ENCODE results near the gene FBXO28. TPM values are rescaled to one million over a fixed set of nuclear protein-coding genes. Genes with fewer than 3 reads are reported as not detected.

Gene FBXO28
- total and polyA plus RNA-seq, 8 donors, result 4.9 to 14.9 (median 11.0) TPM

GRCh38 chr1:224169718-224170270, 55.9 kb downstream of the FBXO28 start:
- Histone ChIP-seq H3K9me3 (no peaks in the 10 kb centered on the region), H3K27me3 (no peaks in the 10 kb centered on the region), H3K27ac (peak overlapping the region in 2 of 4 donors; percentile 39 to 44), H3K36me3 (no peaks in the 10 kb centered on the region), H3K4me3 (no peak overlapping the region), H3K4me1 (peaks cover 0 to 3% (median 0%) of the 10 kb centered on the region in 3 donors)
- FAIRE-seq, result no peak
- 89 to 90% methylated on average over 4 of the region's 4 CpGs for WGBS, 2 donors
- ATAC-seq, result peak in 2 of 4 donors; percentile 6 to 18
- intact Hi-C loops (cut with DNase I), result no loop called here
- no peak for DNase-seq
- TF ChIP-seq CTCF (IDR thresholded peaks at IDR 0.05), result no peak

GRCh38 chr1:224170343-224170742, 56.4 kb downstream of the FBXO28 start:
- DNase-seq (no peak), FAIRE-seq (no peak), ATAC-seq (no peak)
- Histone ChIP-seq H3K27me3 (no peaks in the 10 kb centered on the region), H3K36me3 (no peaks in the 10 kb centered on the region), H3K4me3 (no peak overlapping the region), H3K4me1 (peaks cover 0 to 3% (median 0%) of the 10 kb centered on the region in 3 donors), H3K9me3 (no peaks in the 10 kb centered on the region), H3K27ac (no peak overlapping the region)
- TF ChIP-seq CTCF (IDR thresholded peaks at IDR 0.05), result no peak
- 74 to 83% methylated on average over 4 of the region's 4 CpGs for WGBS, 2 donors
- intact Hi-C loops (cut with DNase I), result no loop called here

- H3K36me3 ChIP-seq, result no peaks in the 10 kb centered on the region
- no peak overlapping the region for H3K4me3 ChIP-seq
- ATAC-seq, result peak; percentile 40 to 63 (median 58)
- DNase-seq, result no peak
- intact Hi-C loops (cut with DNase I), result no loop called here
- no peaks in the 10 kb centered on the region for H3K27me3 ChIP-seq
- H3K27ac ChIP-seq, result no peak overlapping the region
- TF ChIP-seq CTCF (IDR thresholded peaks at IDR 0.05), result no peak
- FAIRE-seq, result no peak
- WGBS, 2 donors, result 70 to 78% methylated on average over 9 of the region's 9 CpGs
- peaks cover 0 to 3% (median 0%) of the 10 kb centered on the region in 3 donors for H3K4me1 ChIP-seq
- no peaks in the 10 kb centered on the region for H3K9me3 ChIP-seq
Measured at GRCh38 chr1:224170748-224171478, 57.0 kb downstream of the FBXO28 start.

- Histone ChIP-seq H3K4me1 (peaks cover 0 to 3% (median 0%) of the 10 kb centered on the region in 3 donors), H3K27ac (no peak overlapping the region), H3K36me3 (no peaks in the 10 kb centered on the region), H3K4me3 (no peak overlapping the region), H3K27me3 (no peaks in the 10 kb centered on the region), H3K9me3 (no peaks in the 10 kb centered on the region)
- DNase-seq (no peak), FAIRE-seq (no peak), ATAC-seq (no peak)
- intact Hi-C loops (cut with DNase I), result no loop called here
- no peak for TF ChIP-seq CTCF (IDR thresholded peaks at IDR 0.05)
- WGBS, 2 donors, result 69 to 76% methylated on average over 3 of the region's 3 CpGs
Measured at GRCh38 chr1:224172229-224172628, 58.3 kb downstream of the FBXO28 start.

- no peak for DNase-seq
- no peak for ATAC-seq
- Histone ChIP-seq H3K9me3 (no peaks in the 10 kb centered on the region), H3K36me3 (no peaks in the 10 kb centered on the region), H3K4me3 (no peak overlapping the region), H3K27me3 (no peaks in the 10 kb centered on the region), H3K4me1 (peaks cover 0 to 3% (median 0%) of the 10 kb centered on the region in 3 donors), H3K27ac (no peak overlapping the region)
- no peak for TF ChIP-seq CTCF (IDR thresholded peaks at IDR 0.05)
- FAIRE-seq, result no peak
- WGBS, 2 donors, result 80 to 81% methylated on average over 5 of the region's 5 CpGs
- intact Hi-C loops (cut with DNase I), result no loop called here
Measured at GRCh38 chr1:224173523-224173922, 59.6 kb downstream of the FBXO28 start.
